ENCODE results near the gene TRIO.

The TRIO gene

GRCh38 chr5:14438195-14438606 is 295.1 kb downstream of the TRIO start:
- DNase-seq (ENCODE audit: low spot score): no peak

- no peak for DNase-seq (ENCODE audit: low spot score)
Measured at GRCh38 chr5:14439087-14439871, 296.1 kb downstream of the TRIO start.

GRCh38 chr5:14440223-14440581 is 297.1 kb downstream of the TRIO start:
- DNase-seq (ENCODE audit: low spot score): no peak

- DNase-seq (ENCODE audit: low spot score): no peak
Measured at GRCh38 chr5:14440582-14441431, 297.7 kb downstream of the TRIO start.

GRCh38 chr5:14441641-14442040 is 298.5 kb downstream of the TRIO start:
- no peak for DNase-seq (ENCODE audit: low spot score)

- DNase-seq (ENCODE audit: low spot score): no peak
Measured at GRCh38 chr5:14442536-14442935, 299.4 kb downstream of the TRIO start.

GRCh38 chr5:14443671-14444093 is 300.5 kb downstream of the TRIO start:
- DNase-seq (ENCODE audit: low spot score): no peak

- no peak for DNase-seq (ENCODE audit: low spot score)
Measured at GRCh38 chr5:14444161-14444560, 301.0 kb downstream of the TRIO start.

GRCh38 chr5:14445013-14445412 is 301.9 kb downstream of the TRIO start:
- DNase-seq (ENCODE audit: low spot score): no peak

- DNase-seq (ENCODE audit: low spot score): no peak
Measured at GRCh38 chr5:14445576-14446290, 302.6 kb downstream of the TRIO start.

- DNase-seq (ENCODE audit: low spot score): no peak
Measured at GRCh38 chr5:14447958-14448911, 305.1 kb downstream of the TRIO start.

- DNase-seq (ENCODE audit: low spot score): no peak
Measured at GRCh38 chr5:14449052-14449661, 306.0 kb downstream of the TRIO start.

GRCh38 chr5:14450018-14450524 is 306.9 kb downstream of the TRIO start:
- no peak for DNase-seq (ENCODE audit: low spot score)

- DNase-seq (ENCODE audit: low spot score): no peak
Measured at GRCh38 chr5:14450742-14451141, 307.6 kb downstream of the TRIO start.

GRCh38 chr5:14451871-14452270 is 308.7 kb downstream of the TRIO start:
- no peak for DNase-seq (ENCODE audit: low spot score)

GRCh38 chr5:14452685-14453454 is 309.7 kb downstream of the TRIO start:
- DNase-seq (ENCODE audit: low spot score): no peak

- DNase-seq (ENCODE audit: low spot score): no peak
Measured at GRCh38 chr5:14453481-14453880, 310.3 kb downstream of the TRIO start.

GRCh38 chr5:14455814-14456321 is 312.7 kb downstream of the TRIO start:
- DNase-seq (ENCODE audit: low spot score): no peak

- no peak for DNase-seq (ENCODE audit: low spot score)
Measured at GRCh38 chr5:14457476-14457875, 314.3 kb downstream of the TRIO start.

- no peak for DNase-seq (ENCODE audit: low spot score)
Measured at GRCh38 chr5:14458414-14458813, 315.3 kb downstream of the TRIO start.
